Stimulated activated CD8-positive, alpha-beta memory T cell treated with anti-CD3 and anti-CD28 coated beads, Interleukin-12 subunit alpha, Interleukin-12 subunit beta, amount 100 ng/mL, for 24 hours (primary cell): Measurements from ENCODE around the gene RHBDF1.
A peak's percentile ranks its signal among the peaks of the same experiment; 100 is the strongest.

ENCODE experiments used
- DNase-seq: peaks from one replicate; pipeline ENCODE4 v3.0.0-alpha.2; 2020; ENCODE audit errors: extremely low read depth

RHBDF1 gene

GRCh38 chr16:72561-73548 is at the start of gene RHBDF1:
RHBDF1 (minus strand) TSS chr16:72631; CDS start chr16:65015, 7,616 bp downstream.
- DNase-seq, result no peak

- DNase-seq, result no peak
Measured at GRCh38 chr16:120756-121155, 48.3 kb upstream of the RHBDF1 start.

- DNase-seq, result no peak
Measured at GRCh38 chr16:119835-120491, 47.5 kb upstream of the RHBDF1 start.

- no peak for DNase-seq
Measured at GRCh38 chr16:119295-119694, 46.9 kb upstream of the RHBDF1 start.

- no peak for DNase-seq
Measured at GRCh38 chr16:118857-119256, 46.4 kb upstream of the RHBDF1 start.

DNA sequence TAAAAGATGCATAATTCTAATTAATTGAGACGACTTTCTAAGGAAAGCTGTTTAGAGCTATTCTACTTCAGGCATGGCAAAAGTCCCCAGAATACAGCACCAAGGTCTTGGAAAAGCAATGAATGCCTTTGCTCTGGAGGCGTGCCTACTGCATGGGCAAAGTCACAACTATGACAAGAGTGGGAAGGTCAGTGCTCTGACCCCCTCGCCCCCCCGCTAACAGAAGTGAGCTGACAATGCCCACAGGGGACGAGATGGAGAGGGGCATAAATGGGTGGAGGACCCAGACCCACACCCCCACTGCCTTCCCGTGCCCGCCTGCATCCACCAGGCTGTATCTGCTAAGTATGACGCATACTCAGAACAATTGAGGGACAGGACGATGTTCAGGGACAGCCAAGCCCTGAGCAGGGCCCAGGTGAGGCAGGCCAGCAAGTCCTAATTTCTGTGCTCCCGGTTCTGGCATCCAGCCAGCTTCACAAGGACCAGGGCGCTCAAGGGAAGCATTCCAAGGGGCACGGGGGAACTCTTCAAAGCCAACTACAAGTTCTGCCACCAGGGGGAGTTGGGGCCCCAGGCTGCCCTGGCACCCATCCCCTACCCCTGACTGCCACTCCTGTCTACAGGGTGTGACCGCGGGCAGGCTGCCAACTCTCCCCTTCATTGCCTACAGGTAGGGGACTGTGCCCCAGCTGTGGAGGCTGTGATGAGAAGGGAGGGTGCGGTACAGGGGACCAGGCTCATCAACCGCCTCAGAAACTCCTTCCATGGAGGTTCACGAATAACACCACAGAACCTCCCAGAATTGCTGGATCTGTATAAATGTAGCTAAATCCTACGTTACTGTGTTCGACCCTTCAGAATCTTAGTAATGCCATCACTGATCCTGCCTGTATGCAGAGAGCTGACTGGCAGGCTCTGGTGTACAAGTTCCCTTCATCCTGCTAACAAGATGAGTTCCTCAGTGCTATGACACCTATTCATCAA is 45.2 kb upstream of the RHBDF1 start:
- DNase-seq, result peak; percentile 40

GRCh38 chr16:116015-116414 is 43.6 kb upstream of the RHBDF1 start:
- no peak for DNase-seq

GRCh38 chr16:114327-114726 is 41.9 kb upstream of the RHBDF1 start:
- DNase-seq, result no peak

GRCh38 chr16:112153-112840 is 39.9 kb upstream of the RHBDF1 start:
- DNase-seq, result no peak

- DNase-seq, result peak; percentile 19
Measured at GRCh38 chr16:106623-107324, 34.3 kb upstream of the RHBDF1 start.

DNA sequence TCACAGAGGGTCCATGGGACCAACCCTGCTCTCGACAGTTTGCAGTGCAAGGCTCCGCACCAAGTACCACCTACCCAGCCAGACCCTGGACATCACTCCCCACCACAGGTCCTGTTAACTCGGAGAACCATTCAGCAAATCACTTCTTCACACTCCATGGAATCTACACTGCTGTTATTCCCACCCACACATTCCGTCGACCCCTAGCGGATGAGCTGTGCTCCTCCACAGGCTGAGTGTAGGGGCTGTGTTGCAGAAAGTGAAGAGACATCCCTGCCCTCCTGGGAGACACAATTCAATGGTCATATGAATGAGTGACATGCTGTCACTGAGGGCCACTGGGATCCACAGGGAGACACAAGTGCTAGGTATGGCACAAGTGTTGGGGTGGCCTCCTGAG is 33.1 kb upstream of the RHBDF1 start:
- no peak for DNase-seq

- no peak for DNase-seq
Measured at GRCh38 chr16:104928-105327, 32.5 kb upstream of the RHBDF1 start.

GRCh38 chr16:104355-104754 is 31.9 kb upstream of the RHBDF1 start:
- no peak for DNase-seq

DNA sequence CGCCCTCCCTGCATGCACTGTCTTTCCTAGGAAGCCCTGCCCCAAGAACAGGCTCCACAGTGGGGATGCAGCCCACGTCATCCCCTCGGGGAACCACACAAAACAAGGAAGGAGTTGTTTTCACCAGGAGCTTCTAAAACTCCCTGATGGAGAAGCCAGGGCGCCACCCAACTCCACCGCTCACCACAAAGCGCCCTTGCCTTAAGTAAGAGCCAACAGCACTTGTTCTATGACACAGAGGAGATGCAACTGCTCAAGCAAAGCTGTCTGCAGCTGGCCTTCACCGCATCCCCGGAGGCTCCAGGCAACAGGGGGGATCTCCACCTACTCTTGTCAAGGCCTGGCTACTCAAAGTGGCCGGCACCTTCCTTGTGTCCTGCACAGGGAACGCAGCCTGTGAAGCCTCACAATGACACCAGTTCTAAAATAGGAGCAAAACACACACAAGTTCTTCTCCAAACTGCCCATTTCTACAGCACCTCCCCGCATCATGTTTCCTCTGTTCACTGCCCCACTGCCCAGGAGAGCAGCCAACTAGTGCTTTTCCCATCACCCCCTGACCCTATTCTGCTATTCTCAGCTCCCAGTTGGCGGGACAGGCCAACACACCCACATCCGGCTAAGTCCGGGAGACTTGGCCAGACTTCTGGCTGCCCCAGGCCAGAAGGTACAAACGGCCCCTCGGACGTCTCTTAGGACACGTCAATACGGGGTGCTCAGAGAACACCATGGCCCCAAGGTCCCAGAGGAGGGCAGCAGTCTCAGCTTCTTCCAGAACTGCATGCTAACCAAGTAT is 29.8 kb upstream of the RHBDF1 start:
- no peak for DNase-seq

DNA sequence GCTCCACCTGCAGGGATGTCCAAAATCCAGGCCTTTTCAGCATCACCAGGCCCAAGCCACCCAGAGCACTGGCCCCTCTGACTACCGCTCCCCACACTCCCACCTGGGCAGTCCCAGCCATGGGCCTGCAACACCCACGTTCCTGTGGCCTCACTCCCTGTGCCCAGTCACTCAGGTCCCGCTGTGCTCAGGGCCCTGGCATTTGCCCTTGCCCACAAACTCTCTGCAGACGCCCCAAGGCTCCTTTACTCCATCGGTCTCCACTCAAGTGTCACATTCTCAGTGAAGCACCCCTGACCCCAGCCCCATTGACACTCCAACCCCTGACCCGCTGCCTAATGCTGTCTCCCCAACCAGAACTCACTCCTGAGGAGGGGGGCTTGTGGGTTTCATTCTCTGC is 29.2 kb upstream of the RHBDF1 start:
- no peak for DNase-seq

DNA sequence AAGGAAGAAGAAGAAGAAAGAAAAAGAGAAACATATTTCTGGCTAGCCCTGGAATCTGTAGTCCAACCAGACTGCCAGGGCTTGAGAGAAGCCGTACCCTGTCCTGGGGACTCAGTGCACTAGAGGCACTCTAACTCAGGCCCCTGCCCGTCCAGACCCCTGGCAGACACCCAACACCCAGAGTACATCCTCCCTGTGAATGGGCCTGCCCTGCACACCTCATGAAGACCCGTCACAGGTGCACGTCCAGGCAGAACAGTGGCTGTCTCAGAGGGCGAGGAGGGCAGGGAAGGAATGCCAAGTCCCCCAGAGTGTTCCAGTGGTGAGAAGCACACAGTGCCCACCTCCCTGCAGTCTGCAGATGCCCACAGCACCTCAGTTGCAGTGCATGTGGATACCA is 28.6 kb upstream of the RHBDF1 start:
- DNase-seq, result no peak

- no peak for DNase-seq
Measured at GRCh38 chr16:97822-98221, 25.4 kb upstream of the RHBDF1 start.

DNA sequence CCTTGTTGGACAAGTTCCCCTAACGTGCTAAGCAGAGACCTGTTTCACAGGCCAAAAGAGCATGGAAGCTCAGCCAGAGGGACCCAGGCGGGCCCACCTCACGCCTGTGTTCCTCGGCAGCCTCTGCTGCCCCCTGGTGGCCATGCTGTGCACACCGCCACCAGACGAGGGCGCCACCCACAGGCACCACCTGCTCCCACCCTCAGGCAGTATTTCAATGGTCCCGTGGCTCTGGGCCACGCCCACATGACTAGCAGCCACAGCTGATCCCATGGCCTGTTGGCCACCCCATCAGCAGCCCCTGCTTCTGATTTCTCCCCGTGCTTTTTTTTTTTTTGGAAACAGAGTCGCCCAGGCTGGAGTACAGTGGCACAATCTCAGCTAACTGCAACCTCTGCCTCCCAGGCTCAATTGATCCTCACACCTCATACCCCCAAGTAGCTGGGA is 24.5 kb upstream of the RHBDF1 start:
- peak; percentile 73 for DNase-seq

- DNase-seq, result no peak
Measured at GRCh38 chr16:94918-95265, 22.5 kb upstream of the RHBDF1 start.
